ENCODE data around the gene RTN4RL1. TPM values are rescaled to one million over a fixed set of nuclear protein-coding genes. Genes with fewer than 3 reads are reported as not detected.

The RTN4RL1 gene
- total and polyA plus RNA-seq, 4 donors: 0.65 to 7.3 (median 2.4) TPM

GRCh38 chr17:2004435-2004952, 20.6 kb downstream of the RTN4RL1 start:
- no peak for TF ChIP-seq CTCF (IDR thresholded peaks at IDR 0.05; ENCODE audit: control extremely low read depth, extremely low read depth)
- peaks cover 0 to 8% (median 7%) of the 10 kb centered on the region in 5 donors for H3K4me1 ChIP-seq (ENCODE audit: control insufficient read depth in 5 of 5, insufficient read depth in 5 of 5, low read length in 5 of 5)
- H3K36me3 ChIP-seq (ENCODE audit: control insufficient read depth in 4 of 4, insufficient read depth in 4 of 4, low read length in 4 of 4): no peaks in the 10 kb centered on the region
- no peaks in the 10 kb centered on the region for H3K27me3 ChIP-seq (ENCODE audit: control insufficient read depth in 3 of 3, insufficient read depth in 3 of 3, low read length in 2 of 3)
- DNase-seq: no peak
- ATAC-seq (ENCODE audit: insufficient read depth, low FRiP score): no peak
- 84 to 85% methylated on average over 12 of the region's 12 CpGs for WGBS, 2 donors
- H3K4me3 ChIP-seq: no peak overlapping the region
- H3K9ac ChIP-seq (ENCODE audit: insufficient read depth in 1 of 2, low read length in 2 of 2): no peak overlapping the region
- no peaks in the 10 kb centered on the region for H3K9me3 ChIP-seq (ENCODE audit: control insufficient read depth in 4 of 4, insufficient read depth in 3 of 4, low read length in 3 of 4)
- H3K27ac ChIP-seq (ENCODE audit: low read depth in 1 of 2, low read length in 1 of 2): no peak overlapping the region

- ATAC-seq (ENCODE audit: insufficient read depth, low FRiP score) (no peak), DNase-seq (no peak)
- Histone ChIP-seq H3K4me1 (ENCODE audit: control insufficient read depth in 5 of 5, insufficient read depth in 5 of 5, low read length in 5 of 5) (peaks cover 0 to 14% (median 10%) of the 10 kb centered on the region in 5 donors), H3K4me3 (no peak overlapping the region), H3K36me3 (ENCODE audit: control insufficient read depth in 4 of 4, insufficient read depth in 4 of 4, low read length in 4 of 4) (no peaks in the 10 kb centered on the region), H3K27me3 (ENCODE audit: control insufficient read depth in 3 of 3, insufficient read depth in 3 of 3, low read length in 2 of 3) (no peaks in the 10 kb centered on the region), H3K9me3 (ENCODE audit: control insufficient read depth in 4 of 4, insufficient read depth in 3 of 4, low read length in 3 of 4) (no peaks in the 10 kb centered on the region), H3K9ac (ENCODE audit: insufficient read depth in 1 of 2, low read length in 2 of 2) (no peak overlapping the region), H3K27ac (ENCODE audit: low read depth in 1 of 2, low read length in 1 of 2) (no peak overlapping the region)
- no peak for TF ChIP-seq CTCF (IDR thresholded peaks at IDR 0.05; ENCODE audit: control extremely low read depth, extremely low read depth)
- WGBS, 2 donors: 86 to 95% methylated on average over 13 of the region's 13 CpGs
Observed at GRCh38 chr17:2003525-2003924, 21.6 kb downstream of the RTN4RL1 start.

GRCh38 chr17:2002767-2003329, 22.3 kb downstream of the RTN4RL1 start:
- H3K9ac ChIP-seq (ENCODE audit: insufficient read depth in 1 of 2, low read length in 2 of 2): no peak overlapping the region
- no peak for TF ChIP-seq CTCF (IDR thresholded peaks at IDR 0.05; ENCODE audit: control extremely low read depth, extremely low read depth)
- DNase-seq: no peak
- H3K27me3 ChIP-seq (ENCODE audit: control insufficient read depth in 3 of 3, insufficient read depth in 3 of 3, low read length in 2 of 3): no peaks in the 10 kb centered on the region
- H3K27ac ChIP-seq (ENCODE audit: low read depth in 1 of 2, low read length in 1 of 2): no peak overlapping the region
- WGBS, 2 donors: 78 to 85% methylated on average over 16 of the region's 16 CpGs
- H3K36me3 ChIP-seq (ENCODE audit: control insufficient read depth in 4 of 4, insufficient read depth in 4 of 4, low read length in 4 of 4): no peaks in the 10 kb centered on the region
- no peak for ATAC-seq (ENCODE audit: insufficient read depth, low FRiP score)
- peaks cover 0 to 19% (median 10%) of the 10 kb centered on the region in 5 donors for H3K4me1 ChIP-seq (ENCODE audit: control insufficient read depth in 5 of 5, insufficient read depth in 5 of 5, low read length in 5 of 5)
- no peaks in the 10 kb centered on the region for H3K9me3 ChIP-seq (ENCODE audit: control insufficient read depth in 4 of 4, insufficient read depth in 3 of 4, low read length in 3 of 4)
- no peak overlapping the region for H3K4me3 ChIP-seq
